ENCODE measurements around the gene ZNF492.
A peak's percentile ranks its signal among the peaks of the same experiment; 100 is the strongest.
"Not testable (repeated sequence)": the region's sequence is repeated elsewhere in the genome, so short reads cannot be mapped to it uniquely, and the experiment has no call there.

The ZNF492 gene

DNA sequence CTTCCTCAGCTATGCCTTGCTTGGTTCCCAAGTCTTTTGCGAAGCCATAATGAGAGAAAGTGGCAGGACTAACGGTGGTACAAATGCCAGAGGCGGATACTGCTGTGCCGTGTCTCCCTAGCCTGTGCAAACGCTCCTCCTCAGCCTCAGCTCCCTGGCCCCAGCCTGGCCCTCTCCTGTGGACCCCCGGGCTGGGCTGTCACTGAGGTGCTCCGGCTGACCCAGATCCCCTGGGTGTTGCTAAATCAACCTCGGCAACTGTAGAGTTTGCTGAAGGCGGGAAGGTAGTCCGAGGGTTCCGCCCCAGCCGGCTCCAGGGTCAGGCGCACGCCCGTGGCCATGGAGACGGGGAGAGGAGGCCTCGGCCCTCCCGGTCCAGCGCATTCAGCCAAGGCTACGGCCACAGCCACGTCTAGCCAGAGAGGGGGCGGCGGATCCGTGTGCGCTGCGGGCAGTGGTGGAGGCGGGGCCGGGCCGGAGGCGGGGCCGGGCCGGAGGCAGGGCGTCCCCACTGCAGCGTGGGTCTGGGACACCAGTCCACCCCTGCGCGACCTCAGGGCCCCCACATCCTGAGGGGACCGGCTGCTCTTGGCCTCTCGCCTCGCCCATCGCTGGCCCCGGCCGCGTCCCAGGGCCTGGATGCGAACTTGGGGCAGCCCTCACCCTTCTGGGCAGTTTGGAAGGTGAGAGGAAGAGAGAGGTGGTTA is 16.4 kb upstream of the ZNF492 start:
- no peak for DNase-seq (ENCODE audit: low spot score)

DNA sequence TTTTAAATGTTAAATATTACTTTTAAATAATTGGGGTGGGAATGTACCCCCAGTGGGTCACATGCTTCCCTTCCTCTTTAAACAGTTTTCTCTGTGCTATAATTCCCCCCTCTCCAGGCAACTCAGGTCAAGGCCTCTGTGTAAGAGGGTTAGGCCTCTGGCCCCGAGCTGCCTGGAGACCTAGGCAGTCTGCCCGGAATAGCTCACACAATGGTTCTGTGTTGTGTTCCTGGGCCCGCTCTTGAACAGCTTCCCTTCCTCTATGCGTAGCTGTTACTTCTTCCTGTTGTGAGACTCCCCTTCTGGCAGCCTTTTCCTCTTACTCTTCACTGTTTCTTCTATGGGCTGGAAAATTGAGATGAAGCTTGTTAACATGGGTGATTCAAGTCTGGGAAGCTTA is 14.8 kb upstream of the ZNF492 start:
- peak; percentile 74 for DNase-seq (ENCODE audit: low spot score)

DNA sequence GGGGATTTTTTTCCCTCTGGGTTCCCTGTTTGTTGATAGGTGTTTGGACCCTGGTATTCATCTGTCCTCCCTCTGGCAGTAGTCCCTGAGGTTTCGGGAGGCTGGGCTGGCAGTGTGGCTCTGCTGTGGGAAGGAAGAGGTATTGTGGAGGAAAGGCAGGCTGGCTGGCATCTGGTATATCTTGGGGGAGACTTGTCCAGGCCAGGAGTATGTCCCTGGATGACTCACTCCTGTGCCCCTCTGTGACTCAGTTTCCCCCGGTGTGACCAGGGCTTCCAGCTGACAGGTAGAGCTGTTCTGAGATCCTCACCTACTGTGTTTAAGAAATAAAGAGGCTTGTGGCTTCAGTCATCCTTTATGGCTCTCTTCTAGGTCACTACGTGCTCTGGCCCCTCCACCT is 14.2 kb upstream of the ZNF492 start:
- no peak for DNase-seq (ENCODE audit: low spot score)

GRCh38 chr19:22620401-22620800 is 13.7 kb upstream of the ZNF492 start:
- DNase-seq (ENCODE audit: low spot score), result no peak

GRCh38 chr19:22620912-22621311 is 13.2 kb upstream of the ZNF492 start:
- DNase-seq (ENCODE audit: low spot score), result no peak

DNA sequence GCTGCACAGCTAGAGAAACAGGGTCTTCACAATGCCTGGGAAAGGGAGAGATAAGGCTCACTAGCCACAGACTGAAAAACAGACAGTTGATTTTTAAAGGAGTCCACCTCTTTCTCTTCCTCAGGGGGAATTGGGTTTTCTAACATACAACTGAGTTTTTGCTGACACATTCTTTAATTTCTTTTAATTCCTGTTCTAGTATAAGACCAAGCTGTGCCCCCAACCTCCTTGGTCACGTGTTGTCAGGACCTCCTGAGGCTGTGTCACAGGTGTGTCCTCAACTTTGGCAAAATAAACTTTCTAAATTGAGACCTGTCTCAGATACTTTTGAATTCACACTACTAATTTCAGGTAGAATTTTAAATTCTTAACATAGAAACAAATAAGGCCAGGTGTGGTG is 12.1 kb upstream of the ZNF492 start:
- no peak for DNase-seq (ENCODE audit: low spot score)

- DNase-seq (ENCODE audit: low spot score), result peak; percentile 25
Measured at GRCh38 chr19:22622901-22623840, 11.0 kb upstream of the ZNF492 start.

- no peak for DNase-seq (ENCODE audit: low spot score)
Measured at GRCh38 chr19:22623841-22624221, 10.3 kb upstream of the ZNF492 start.

DNA sequence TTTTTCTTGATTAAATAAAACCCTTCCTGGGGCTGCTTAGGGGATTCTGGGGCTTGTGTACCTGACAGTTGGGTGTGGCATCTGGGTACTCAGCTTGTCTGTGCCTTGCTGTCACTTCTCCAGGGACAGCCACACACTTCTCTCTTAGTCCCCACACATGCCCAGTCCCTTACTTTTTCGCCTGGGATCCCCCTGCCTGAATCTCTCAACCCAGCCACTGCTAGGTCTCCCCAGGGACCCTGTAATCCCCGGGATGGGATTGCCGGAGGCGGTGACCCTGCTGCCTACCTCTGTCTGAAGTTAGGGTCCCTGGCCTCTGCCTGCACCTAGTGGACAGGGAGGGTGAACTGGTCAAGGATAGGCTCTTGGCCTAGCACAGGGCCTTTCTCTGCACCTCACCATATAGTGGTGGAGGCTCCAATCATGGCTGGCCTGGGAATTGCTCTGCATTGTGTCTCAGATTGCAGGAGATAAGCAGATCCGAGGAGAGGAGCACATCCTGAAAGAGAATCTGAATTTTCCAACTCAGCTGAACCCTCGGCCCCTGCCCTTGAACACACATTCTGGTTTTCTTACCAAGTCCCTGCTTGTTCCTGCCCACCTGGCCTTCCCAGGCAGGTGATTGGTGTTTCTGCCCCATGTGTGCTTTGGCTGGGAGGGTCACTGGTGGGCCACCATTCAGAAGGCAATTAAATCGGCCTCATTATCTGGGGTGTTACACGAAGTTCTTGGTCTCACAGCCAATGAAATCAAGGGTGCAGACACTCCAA is 8.7 kb upstream of the ZNF492 start:
- no peak for DNase-seq (ENCODE audit: low spot score)

- DNase-seq (ENCODE audit: low spot score), result no peak
Measured at GRCh38 chr19:22627526-22627925, 6.6 kb upstream of the ZNF492 start.

GRCh38 chr19:22628401-22628800 is 5.7 kb upstream of the ZNF492 start:
- DNase-seq (ENCODE audit: low spot score), result no peak

GRCh38 chr19:22634450-22634827 is 315 bp downstream of the ZNF492 start:
- DNase-seq (ENCODE audit: low spot score), result no peak

DNA sequence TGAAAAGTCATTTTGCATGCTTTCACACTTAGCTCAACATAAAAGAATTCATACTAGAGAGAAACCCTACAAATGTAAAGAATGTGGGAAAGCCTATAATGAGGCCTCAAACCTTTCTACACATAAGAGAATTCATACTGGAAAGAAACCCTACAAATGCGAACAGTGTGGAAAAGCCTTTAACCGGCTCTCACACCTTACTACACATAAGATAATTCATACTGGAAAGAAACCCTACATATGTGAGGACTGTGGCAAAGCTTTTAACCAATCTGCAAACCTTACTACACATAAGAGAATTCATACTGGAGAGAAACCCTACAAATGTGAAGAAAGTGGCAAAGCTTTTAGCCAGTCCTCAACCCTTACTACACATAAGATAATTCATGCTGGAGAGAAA is 51.4 kb downstream of the ZNF492 start:
- not testable (repeated sequence) for DNase-seq (ENCODE audit: low spot score)

DNA sequence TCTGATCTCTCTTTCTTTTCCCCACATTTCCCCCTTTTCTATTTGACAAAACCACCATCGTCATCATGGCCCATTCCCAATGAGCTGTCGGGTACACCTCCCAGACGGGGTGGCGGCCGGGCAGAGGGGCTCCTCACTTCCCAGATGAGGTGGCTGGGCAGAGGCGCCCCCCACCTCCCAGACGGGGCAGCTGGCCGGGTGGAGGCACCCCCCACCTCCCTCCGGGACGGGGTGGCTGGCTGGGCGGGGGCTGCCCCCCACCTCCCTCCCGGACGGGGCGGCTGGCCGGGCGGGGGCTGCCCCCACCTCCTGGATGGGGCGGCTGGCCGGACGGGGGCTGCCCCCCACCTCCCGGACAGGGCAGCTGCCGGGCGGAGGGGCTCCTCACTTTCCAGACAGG is 68.5 kb downstream of the ZNF492 start:
- DNase-seq (ENCODE audit: low spot score), result not testable (repeated sequence)

DNA sequence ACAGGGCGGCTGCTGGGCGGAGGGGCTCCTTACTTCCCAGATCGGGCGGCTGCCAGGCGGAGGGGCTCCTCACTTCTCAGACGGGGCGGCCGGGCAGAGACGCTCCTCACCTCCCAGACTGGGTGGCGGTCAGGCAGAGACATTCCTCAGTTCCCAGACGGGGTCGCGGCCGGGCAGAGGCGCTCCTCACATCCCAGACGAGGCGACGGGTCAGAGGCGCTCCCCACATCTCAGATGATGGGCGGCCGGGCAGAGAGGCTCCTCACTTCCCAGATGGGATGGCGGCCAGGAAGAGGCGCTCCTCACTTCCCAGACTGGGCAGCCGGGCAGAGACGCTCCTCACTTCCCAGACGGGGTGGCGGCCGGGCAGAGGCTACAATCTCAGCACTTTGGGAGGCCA is 69.0 kb downstream of the ZNF492 start:
- DNase-seq (ENCODE audit: low spot score), result not testable (repeated sequence)

DNA sequence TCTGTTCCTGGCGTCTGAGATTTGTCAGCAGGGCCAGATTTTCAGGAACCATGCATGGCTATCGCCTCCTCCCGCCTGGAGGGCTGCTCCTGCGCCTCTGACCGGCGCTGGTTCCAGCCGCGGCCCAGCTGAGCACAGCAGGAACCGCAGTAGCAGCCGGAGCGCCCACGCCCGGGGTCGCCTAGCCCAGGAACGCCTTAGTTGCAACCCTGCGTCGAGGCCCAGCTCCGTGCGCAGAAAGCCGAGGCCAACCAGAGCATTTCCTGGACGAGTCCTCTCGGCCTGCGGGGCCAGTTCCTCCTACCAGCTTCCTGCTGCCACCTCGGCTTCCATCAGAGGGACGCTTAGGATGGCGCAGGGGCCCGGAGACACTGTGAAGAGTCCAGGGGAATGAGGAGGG is 74.9 kb downstream of the ZNF492 start:
- no peak for DNase-seq (ENCODE audit: low spot score)
